ENCODE results near the gene FERMT1. TPM values are rescaled to one million over a fixed set of nuclear protein-coding genes. Genes with fewer than 3 reads are reported as not detected.

FERMT1 gene
- total and polyA plus RNA-seq, 2 of the 13 experiments (the other 11 are each of a cell fraction or from before 2014, with no cell fraction given), result 15.8 to 29.5 TPM

- in situ Hi-C loops (cut with HindIII; ENCODE audit: extremely low pct_ligation_motif_present, low pct_unique_long_range_greater_than_20kb), result no loop called here
- H3K4me2 ChIP-seq (ENCODE audit: low read depth, low read length), result no peak overlapping the region
- intact Hi-C loops (cut with micrococcal nuclease; ENCODE audit: unreplicated experiment), result no loop called here
- no peak overlapping the region for H3K4me3 ChIP-seq (replicated peaks in 1 of 3; ENCODE audit: insufficient read depth in 1 of 3, low read depth in 2 of 3, low read length in 3 of 3)
- H2AFZ ChIP-seq (ENCODE audit: low read length), result no peak overlapping the region
- no peaks in the 10 kb centered on the region for H3K27me3 ChIP-seq (ENCODE audit: control insufficient read depth in 1 of 2, insufficient read depth in 2 of 2, low read length in 2 of 2)
- ChIA-PET POLR2A (interaction anchor here (1.4 to 1.5 kb wide), 2 partner anchors 11 to 13 kb away, joined by 3 read pairs; no protein-coding TSS in a partner anchor), CTCF (ENCODE audit: low intra/inter-chr PET ratio, low total read pairs) (no interaction called here)
- peaks cover 9% of the 10 kb centered on the region; the same call in 1 of the 2 replicates for H4K20me1 ChIP-seq (ENCODE audit: insufficient read depth, low read length)
- no peak overlapping the region for H3K27ac ChIP-seq (ENCODE audit: extremely low read length, insufficient read depth, low read length)
- no peak for ATAC-seq
- H3K9ac ChIP-seq (ENCODE audit: insufficient read depth, low read depth, low read length), result no peak overlapping the region
- TF ChIP-seq ZNF629 (CRISPR knock-in tag; conservative IDR thresholded peaks at IDR 0.05), result no peak
- no peak for TF ChIP-seq ZNF616 (CRISPR knock-in tag; IDR thresholded peaks at IDR 0.05; ENCODE audit: low read depth)
- TF ChIP-seq GATA4 (IDR thresholded peaks at IDR 0.05; ENCODE audit: borderline replicate concordance, low read depth), result no peak
- TF ChIP-seq ZNF749 (CRISPR knock-in tag; IDR thresholded peaks at IDR 0.05; ENCODE audit: borderline replicate concordance), result no peak
- TF ChIP-seq MAFF (IDR thresholded peaks at IDR 0.05; ENCODE audit: low read depth, low read length), result peak; percentile 61; the same call in 1 of the 2 replicates
- peak; percentile 71 to 74 for TF ChIP-seq MAFK (conservative IDR thresholded peaks at IDR 0.05 in 1 of 2, IDR thresholded peaks at IDR 0.05 in 1 of 2; ENCODE audit: low read length in 2 of 2)
- no peaks in the 10 kb centered on the region for H3K4me1 ChIP-seq (ENCODE audit: insufficient read depth, low read length)
- H3K79me2 ChIP-seq (ENCODE audit: insufficient read depth, low read length), result no peaks in the 10 kb centered on the region
- DNase-seq (ENCODE audit: low spot score), result no peak
- H3K9me3 ChIP-seq (ENCODE audit: low read length), result no peaks in the 10 kb centered on the region
- FAIRE-seq, result no peak
- 92% methylated on average over 1 of the region's 1 CpG for WGBS (ENCODE audit: low lambda C conversion rate)
- H3K36me3 ChIP-seq (replicated peaks in 1 of 2; ENCODE audit: control insufficient read depth in 1 of 2, insufficient read depth in 2 of 2, low read length in 2 of 2), result peaks cover 42 to 78% of the 10 kb centered on the region in 2 experiments
- BruUV-seq (replicated peaks), result no TSS peak
These were observed 85.7 kb downstream of the FERMT1 start for GRCh38 chr20:6037082-6037481.

- no TSS peak for BruUV-seq (replicated peaks)
- H3K4me2 ChIP-seq (ENCODE audit: low read depth, low read length), result no peak overlapping the region
- H3K27me3 ChIP-seq (ENCODE audit: control insufficient read depth in 1 of 2, insufficient read depth in 2 of 2, low read length in 2 of 2), result no peaks in the 10 kb centered on the region
- H3K9me3 ChIP-seq (ENCODE audit: low read length), result no peaks in the 10 kb centered on the region
- TF ChIP-seq, protein P1, sequence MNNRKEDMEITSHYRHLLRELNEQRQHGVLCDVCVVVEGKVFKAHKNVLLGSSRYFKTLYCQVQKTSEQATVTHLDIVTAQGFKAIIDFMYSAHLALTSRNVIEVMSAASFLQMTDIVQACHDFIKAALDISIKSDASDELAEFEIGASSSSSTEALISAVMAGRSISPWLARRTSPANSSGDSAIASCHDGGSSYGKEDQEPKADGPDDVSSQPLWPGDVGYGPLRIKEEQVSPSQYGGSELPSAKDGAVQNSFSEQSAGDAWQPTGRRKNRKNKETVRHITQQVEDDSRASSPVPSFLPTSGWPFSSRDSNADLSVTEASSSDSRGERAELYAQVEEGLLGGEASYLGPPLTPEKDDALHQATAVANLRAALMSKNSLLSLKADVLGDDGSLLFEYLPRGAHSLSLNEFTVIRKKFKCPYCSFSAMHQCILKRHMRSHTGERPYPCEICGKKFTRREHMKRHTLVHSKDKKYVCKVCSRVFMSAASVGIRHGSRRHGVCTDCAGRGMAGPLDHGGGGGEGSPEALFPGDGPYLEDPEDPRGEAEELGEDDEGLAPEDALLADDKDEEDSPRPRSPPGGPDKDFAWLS (CRISPR knock-in tag; IDR thresholded peaks at IDR 0.05; ENCODE audit: borderline replicate concordance), result no peak
- TF ChIP-seq HIVEP1 (CRISPR knock-in tag; IDR thresholded peaks at IDR 0.05) (no peak), CBX5 (CRISPR knock-in tag; IDR thresholded peaks at IDR 0.05; ENCODE audit: borderline replicate concordance) (no peak), RARA (CRISPR knock-in tag; IDR thresholded peaks at IDR 0.05) (no peak), ZNF766 (CRISPR knock-in tag; IDR thresholded peaks at IDR 0.05; ENCODE audit: borderline replicate concordance) (no peak), SALL2 (CRISPR knock-in tag; IDR thresholded peaks at IDR 0.05) (no peak), TBL1XR1 (IDR thresholded peaks at IDR 0.05; ENCODE audit: borderline replicate concordance, low read length, partially characterized antibody) (no peak), THAP11 (CRISPR knock-in tag; IDR thresholded peaks at IDR 0.05) (no peak), ZFP36L1 (CRISPR knock-in tag; IDR thresholded peaks at IDR 0.05) (no peak)
- TF ChIP-seq, protein P2, sequence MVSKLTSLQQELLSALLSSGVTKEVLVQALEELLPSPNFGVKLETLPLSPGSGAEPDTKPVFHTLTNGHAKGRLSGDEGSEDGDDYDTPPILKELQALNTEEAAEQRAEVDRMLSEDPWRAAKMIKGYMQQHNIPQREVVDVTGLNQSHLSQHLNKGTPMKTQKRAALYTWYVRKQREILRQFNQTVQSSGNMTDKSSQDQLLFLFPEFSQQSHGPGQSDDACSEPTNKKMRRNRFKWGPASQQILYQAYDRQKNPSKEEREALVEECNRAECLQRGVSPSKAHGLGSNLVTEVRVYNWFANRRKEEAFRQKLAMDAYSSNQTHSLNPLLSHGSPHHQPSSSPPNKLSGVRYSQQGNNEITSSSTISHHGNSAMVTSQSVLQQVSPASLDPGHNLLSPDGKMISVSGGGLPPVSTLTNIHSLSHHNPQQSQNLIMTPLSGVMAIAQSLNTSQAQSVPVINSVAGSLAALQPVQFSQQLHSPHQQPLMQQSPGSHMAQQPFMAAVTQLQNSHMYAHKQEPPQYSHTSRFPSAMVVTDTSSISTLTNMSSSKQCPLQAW (CRISPR knock-in tag; IDR thresholded peaks at IDR 0.05), result no peak
- DNase-seq (ENCODE audit: low spot score), result no peak
- intact Hi-C loops (cut with micrococcal nuclease; ENCODE audit: unreplicated experiment) (no loop called here), in situ Hi-C loops (cut with HindIII; ENCODE audit: extremely low pct_ligation_motif_present, low pct_unique_long_range_greater_than_20kb) (no loop called here)
- no peaks in the 10 kb centered on the region for H3K4me1 ChIP-seq (ENCODE audit: insufficient read depth, low read length)
- no peak overlapping the region for H2AFZ ChIP-seq (ENCODE audit: low read length)
- H4K20me1 ChIP-seq (ENCODE audit: insufficient read depth, low read length), result peaks cover 9% of the 10 kb centered on the region; the same call in 1 of the 2 replicates
- H3K9ac ChIP-seq (ENCODE audit: insufficient read depth, low read depth, low read length), result no peak overlapping the region
- peaks cover 4% of the 10 kb centered on the region for H3K79me2 ChIP-seq (ENCODE audit: insufficient read depth, low read length)
- WGBS (ENCODE audit: low lambda C conversion rate), result 98% methylated on average over 4 of the region's 4 CpGs
- no peak for FAIRE-seq
- no peak overlapping the region for H3K4me3 ChIP-seq (replicated peaks in 1 of 3; ENCODE audit: insufficient read depth in 1 of 3, low read depth in 2 of 3, low read length in 3 of 3)
- POLR2A ChIA-PET, result interaction anchor here (1.4 kb wide), 1 partner anchor 10 kb away, joined by 3 read pairs; no protein-coding TSS in a partner anchor
- no peak overlapping the region for H3K27ac ChIP-seq (ENCODE audit: extremely low read length, insufficient read depth, low read length)
- CTCF ChIA-PET (ENCODE audit: low intra/inter-chr PET ratio, low total read pairs), result no interaction called here
- peaks cover 36 to 83% of the 10 kb centered on the region in 2 experiments for H3K36me3 ChIP-seq (replicated peaks in 1 of 2; ENCODE audit: control insufficient read depth in 1 of 2, insufficient read depth in 2 of 2, low read length in 2 of 2)
- ATAC-seq, result no peak
These were observed 86.6 kb downstream of the FERMT1 start for GRCh38 chr20:6036213-6036612.
